Activated T-cell treated with anti-CD3 and anti-CD28 coated beads, Interleukin-2, amount 50 U/mL, for 4 hours (primary cell): ENCODE measurements around the gene GOT1. TPM values are rescaled to one million over a fixed set of nuclear protein-coding genes. Genes with fewer than 3 reads are reported as not detected.

Source experiments
- ATAC-seq, 2 donors: fragments of 200-7000 bp; cut with Tn5 transposase; one replicate each; pipeline ENCODE4 v1.10.0; 2021
- DNase-seq: peaks from one replicate; pipeline ENCODE4 v3.0.0-alpha.2; 2020
- H3K27me3 Mint-ChIP-seq: one replicate; pipeline ENCODE4 v1.8.0; 2021; ENCODE audit warnings: low read depth, mixed read lengths
- H3K36me3 Mint-ChIP-seq: one replicate; pipeline ENCODE4 v1.8.0; 2022; ENCODE audit warnings: mixed read lengths; ENCODE audit not compliant: insufficient read depth
- H3K4me1 Mint-ChIP-seq: one replicate; pipeline ENCODE4 v1.8.0; 2021; ENCODE audit warnings: low read depth, mixed read lengths
- H3K4me3 Mint-ChIP-seq: one replicate; pipeline ENCODE4 v1.8.0; 2021; ENCODE audit warnings: mild to moderate bottlenecking, moderate library complexity, mixed read lengths
- H3K9me3 Mint-ChIP-seq: one replicate; pipeline ENCODE4 v1.8.0; 2021; ENCODE audit warnings: mixed read lengths
- total RNA-seq, 3 donors: library from RNA; stranded (reverse); gene quantifications; one replicate each; pipeline ENCODE4 v1.2.1, GENCODE V29; 2021

The GOT1 gene
- total RNA-seq, 3 donors from 2014 or later = 32.0 to 36.0 (median 34.3) TPM

DNA sequence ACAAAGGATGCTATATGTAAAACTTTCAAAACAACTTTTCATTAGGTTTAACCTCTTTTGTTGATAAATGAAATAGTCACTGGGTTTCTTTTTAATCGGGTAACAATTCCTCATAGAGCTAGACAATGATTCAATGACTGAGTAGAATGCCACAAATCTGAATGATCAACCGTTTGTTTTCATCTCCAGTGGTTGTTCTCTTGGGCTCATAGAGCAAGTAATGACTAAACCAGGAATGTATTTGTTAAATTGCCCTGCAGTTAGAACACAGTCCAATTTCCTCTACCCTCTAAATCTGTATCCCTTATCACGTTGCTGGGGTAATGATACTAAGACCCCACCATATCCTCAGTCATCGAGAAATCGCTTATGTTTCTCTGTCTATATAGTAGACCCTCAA lies 61.3 kb downstream of the GOT1 start:
- no peaks in the 10 kb centered on the region for H3K36me3 Mint-ChIP-seq
- peaks cover 4% of the 10 kb centered on the region for H3K4me1 Mint-ChIP-seq
- peaks cover 24% of the 10 kb centered on the region for H3K27me3 Mint-ChIP-seq
- ATAC-seq (no peak), DNase-seq (no peak)
- H3K9me3 Mint-ChIP-seq = no peaks in the 10 kb centered on the region
- no peak overlapping the region for H3K4me3 Mint-ChIP-seq

DNA sequence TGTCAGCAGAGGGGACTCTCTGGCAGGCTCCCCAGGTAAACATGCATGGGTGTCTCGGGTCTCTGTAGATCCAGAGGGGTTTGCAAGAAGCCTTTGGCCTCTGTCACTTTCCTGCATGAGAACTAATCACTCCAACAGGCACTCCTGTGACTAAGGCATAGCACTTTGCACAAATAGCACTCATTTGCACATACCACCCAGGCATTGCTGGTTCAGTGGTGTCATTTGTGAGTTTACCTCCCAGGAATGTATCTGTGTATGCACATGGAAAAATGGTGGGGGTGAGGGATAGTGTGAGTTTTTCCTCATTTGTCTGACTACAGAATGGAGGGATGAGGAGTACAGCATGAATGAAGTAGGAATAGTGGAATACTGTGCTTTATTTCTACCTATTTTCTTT lies 61.8 kb downstream of the GOT1 start:
- no peak for ATAC-seq
- H3K27me3 Mint-ChIP-seq = peaks cover 22% of the 10 kb centered on the region
- no peaks in the 10 kb centered on the region for H3K36me3 Mint-ChIP-seq

DNA sequence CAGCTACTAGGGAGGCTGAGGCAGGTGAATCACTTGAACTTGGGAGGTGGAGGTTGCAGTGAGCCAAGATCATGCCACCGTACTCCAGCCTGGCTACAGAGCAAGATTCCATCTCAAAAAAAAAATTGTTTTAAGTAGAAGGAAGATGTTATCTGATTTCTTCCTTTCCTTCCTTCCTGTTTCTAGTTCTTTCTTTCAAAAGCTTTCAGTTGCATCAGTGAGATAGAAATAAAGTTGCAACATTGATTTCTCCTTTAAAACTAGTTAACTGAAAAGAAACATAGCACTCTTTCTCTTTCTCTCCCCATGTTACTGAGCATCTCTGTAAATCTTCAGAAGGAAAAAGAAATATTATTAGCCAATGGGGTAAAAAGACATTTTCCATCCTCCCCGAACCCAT lies 63.8 kb downstream of the GOT1 start:
- Mint-ChIP-seq H3K36me3 (no peaks in the 10 kb centered on the region), H3K4me1 (peaks cover 4% of the 10 kb centered on the region), H3K4me3 (no peak overlapping the region), H3K9me3 (no peaks in the 10 kb centered on the region), H3K27me3 (peaks cover 19% of the 10 kb centered on the region)
- ATAC-seq = no peak
- DNase-seq = no peak

More for the DNA sequence above, 61.8 kb downstream of the GOT1 start:
- no peak overlapping the region for H3K4me3 Mint-ChIP-seq
- H3K9me3 Mint-ChIP-seq = no peaks in the 10 kb centered on the region
- no peak for DNase-seq
- H3K4me1 Mint-ChIP-seq = peaks cover 4% of the 10 kb centered on the region

DNA sequence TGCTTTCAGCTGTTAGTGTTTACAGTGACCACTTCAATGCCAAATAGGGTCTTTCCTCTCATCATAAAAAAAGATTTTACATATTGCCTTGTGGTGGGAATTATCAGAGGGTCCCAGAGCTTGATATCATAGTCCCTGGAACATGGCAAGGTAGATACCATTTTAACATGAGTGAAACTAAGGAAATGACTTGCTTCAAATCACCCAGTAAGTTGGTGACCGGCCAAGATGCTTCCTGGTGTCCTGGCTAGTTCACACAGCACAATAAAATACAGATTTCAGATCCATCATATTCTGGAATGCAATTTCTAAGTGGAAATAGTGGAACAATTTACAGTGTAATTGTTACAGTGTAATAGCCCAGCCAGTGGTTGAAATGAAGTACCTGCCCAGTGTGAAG lies 64.7 kb downstream of the GOT1 start:
- no peak for DNase-seq
- Mint-ChIP-seq H3K9me3 (no peaks in the 10 kb centered on the region), H3K36me3 (no peaks in the 10 kb centered on the region), H3K27me3 (peaks cover 17% of the 10 kb centered on the region), H3K4me3 (no peak overlapping the region), H3K4me1 (no peaks in the 10 kb centered on the region)
- ATAC-seq = no peak

DNA sequence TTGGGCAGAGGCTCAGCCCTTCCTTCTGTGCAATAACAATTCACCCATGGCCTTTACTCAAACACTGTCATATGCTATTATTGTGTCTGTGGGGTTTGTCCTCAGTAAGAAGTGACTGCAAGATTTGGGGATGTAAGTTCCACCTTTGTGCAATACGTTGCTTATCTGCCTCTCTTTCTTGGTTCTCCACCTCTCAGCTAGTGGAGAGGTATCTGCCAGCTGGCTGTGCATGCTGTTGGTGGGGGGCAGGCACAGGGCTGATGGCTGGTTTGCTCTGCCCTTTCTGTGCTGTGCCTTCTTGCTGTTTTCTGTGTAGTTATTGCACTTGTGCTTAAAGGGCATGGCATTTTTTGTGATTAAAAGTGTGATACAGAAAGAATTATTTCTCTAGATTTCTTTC lies 65.1 kb downstream of the GOT1 start:
- DNase-seq = no peak
- Mint-ChIP-seq H3K4me3 (no peak overlapping the region), H3K9me3 (no peaks in the 10 kb centered on the region), H3K27me3 (peaks cover 16% of the 10 kb centered on the region), H3K4me1 (no peaks in the 10 kb centered on the region), H3K36me3 (no peaks in the 10 kb centered on the region)
- no peak for ATAC-seq

DNA sequence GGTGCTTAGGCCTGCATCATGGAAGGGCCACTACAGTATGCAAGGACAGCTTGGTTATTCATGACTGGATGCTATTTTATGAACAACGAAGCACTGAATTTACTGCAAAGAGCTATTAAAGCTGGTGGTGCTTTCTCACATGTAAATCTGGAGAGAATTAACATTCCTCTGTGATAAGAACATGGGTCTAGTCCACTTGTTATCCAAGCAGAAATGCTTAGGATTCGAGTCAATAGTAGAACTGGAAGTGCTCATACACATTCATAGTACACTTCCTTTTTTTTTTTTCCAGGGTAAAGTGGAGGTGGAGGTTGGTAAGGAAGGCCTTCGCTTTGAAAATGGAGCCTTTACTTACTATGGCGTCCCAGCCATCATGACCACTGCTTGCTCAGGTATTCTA lies 66.3 kb downstream of the GOT1 start:
- Mint-ChIP-seq H3K4me1 (no peaks in the 10 kb centered on the region), H3K4me3 (no peak overlapping the region), H3K9me3 (no peaks in the 10 kb centered on the region), H3K36me3 (no peaks in the 10 kb centered on the region), H3K27me3 (peaks cover 9% of the 10 kb centered on the region)
- DNase-seq (no peak), ATAC-seq (no peak)

DNA sequence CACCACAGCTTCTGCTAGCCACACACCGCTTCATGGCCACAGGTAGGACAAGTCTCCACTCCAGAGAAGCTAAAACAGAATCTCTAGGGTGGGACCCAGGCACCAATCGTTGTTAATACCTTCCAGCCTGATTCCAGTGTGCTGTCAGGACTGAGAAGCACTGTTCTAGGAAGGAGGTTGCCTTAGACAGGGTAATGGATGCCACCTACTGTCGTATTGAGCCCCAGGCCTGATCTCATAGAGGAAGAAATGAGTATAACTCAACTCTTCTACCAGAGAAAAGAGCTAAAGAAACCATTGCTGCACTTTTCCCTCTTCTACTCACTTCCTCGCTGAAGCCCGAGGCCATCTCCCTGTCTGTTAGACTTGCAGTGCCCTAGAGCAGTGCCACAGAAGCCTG lies 69.5 kb downstream of the GOT1 start:
- H3K4me3 Mint-ChIP-seq = no peak overlapping the region
- no peaks in the 10 kb centered on the region for H3K4me1 Mint-ChIP-seq
- H3K9me3 Mint-ChIP-seq = no peaks in the 10 kb centered on the region
- no peak for DNase-seq
- H3K36me3 Mint-ChIP-seq = no peaks in the 10 kb centered on the region
- no peaks in the 10 kb centered on the region for H3K27me3 Mint-ChIP-seq
- no peak for ATAC-seq

DNA sequence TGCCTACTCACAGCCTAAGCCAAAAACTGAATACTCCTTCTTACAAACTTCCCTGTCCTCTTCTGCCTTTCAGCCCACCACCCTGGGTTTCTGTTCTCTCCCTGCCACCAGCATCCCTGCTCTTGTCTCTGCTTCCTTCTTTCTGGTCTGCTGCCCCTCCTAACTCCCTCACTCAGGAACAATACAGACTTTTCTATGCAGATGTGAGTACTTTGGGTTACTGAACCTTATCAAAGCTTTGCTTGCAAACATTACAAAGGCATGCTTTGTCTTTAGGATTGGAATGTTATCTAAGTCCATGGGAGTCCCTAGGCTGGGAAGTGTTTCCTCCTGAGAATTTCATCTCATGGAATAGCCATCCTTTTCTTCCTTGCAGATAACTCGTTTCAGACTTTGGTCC lies 72.3 kb downstream of the GOT1 start:
- no peak for DNase-seq

DNA sequence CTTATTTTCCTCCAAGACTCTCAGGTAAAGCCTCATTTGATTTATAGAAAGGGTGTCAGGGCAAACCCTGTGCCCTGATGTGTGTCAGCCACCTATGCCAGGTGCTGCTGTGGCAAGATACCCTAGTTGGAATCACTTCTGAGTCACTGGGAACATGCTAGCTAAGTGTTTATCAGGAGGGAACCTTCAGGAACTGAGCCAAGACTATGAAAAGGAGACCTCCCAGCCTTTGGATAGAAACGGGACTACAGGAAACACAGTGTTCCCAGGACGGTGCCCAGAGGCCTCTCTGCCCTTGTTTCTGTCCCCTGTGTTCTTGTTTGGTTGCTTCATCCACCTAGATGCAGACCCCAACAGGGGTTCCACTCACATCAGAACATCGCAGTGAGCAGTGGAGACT lies 72.7 kb downstream of the GOT1 start:
- Mint-ChIP-seq H3K27me3 (peaks cover 5% of the 10 kb centered on the region), H3K4me3 (no peak overlapping the region), H3K9me3 (no peaks in the 10 kb centered on the region), H3K4me1 (no peaks in the 10 kb centered on the region), H3K36me3 (no peaks in the 10 kb centered on the region)
- no peak for DNase-seq
- ATAC-seq = no peak

More for the DNA sequence above, 72.3 kb downstream of the GOT1 start:
- Mint-ChIP-seq H3K27me3 (peaks cover 5% of the 10 kb centered on the region), H3K4me1 (no peaks in the 10 kb centered on the region), H3K9me3 (no peaks in the 10 kb centered on the region), H3K36me3 (no peaks in the 10 kb centered on the region), H3K4me3 (no peak overlapping the region)
- ATAC-seq = no peak

DNA sequence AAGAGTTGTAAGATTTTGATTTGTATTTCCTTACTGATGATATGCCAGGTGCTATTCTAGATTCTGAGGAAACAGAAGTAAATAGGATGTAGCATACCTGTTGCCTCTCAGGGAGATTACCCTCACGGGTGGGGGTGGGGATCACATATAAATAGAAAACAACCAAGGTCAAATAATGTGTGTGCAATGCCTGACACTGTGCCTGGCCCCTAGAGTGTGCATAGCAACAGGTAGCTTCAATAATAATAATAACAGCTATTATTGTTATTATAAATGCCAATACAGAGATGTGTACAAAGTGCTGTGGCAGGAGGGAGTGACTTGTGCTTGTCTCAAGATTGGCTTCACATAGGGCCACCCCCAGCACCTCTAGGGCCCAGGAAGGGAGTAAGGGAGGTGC lies 77.2 kb downstream of the GOT1 start:
- Mint-ChIP-seq H3K9me3 (no peaks in the 10 kb centered on the region), H3K27me3 (peaks cover 11% of the 10 kb centered on the region), H3K36me3 (no peaks in the 10 kb centered on the region), H3K4me3 (no peak overlapping the region), H3K4me1 (no peaks in the 10 kb centered on the region)
- no peak for ATAC-seq
- DNase-seq = no peak

DNA sequence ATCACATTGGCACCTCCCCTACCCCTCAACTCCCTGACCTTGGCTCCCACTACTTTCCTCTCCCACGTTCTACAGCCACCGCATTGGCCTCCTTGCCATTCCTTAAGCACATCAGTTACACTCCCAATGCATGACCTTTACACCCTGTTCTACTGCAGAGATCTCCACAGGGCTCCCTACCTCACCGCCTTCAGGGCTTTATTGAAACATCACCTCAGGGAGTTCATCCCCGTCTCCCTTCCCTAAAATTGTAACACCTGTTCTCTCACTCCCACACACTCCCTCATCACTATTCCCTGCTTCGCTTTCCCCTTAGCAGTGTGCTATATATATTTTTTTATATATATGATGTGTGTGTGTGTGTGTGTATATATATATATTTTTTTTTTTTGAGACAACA lies 82.8 kb downstream of the GOT1 start:
- ATAC-seq = no peak
- Mint-ChIP-seq H3K4me1 (no peaks in the 10 kb centered on the region), H3K36me3 (no peaks in the 10 kb centered on the region), H3K27me3 (peaks cover 16% of the 10 kb centered on the region), H3K4me3 (no peak overlapping the region), H3K9me3 (no peaks in the 10 kb centered on the region)
- DNase-seq = no peak

Other genes with a start within 250 kb of the GOT1 start
- not detected for gene HPSE2, start 194.8 kb downstream of the GOT1 start, total RNA-seq
- gene CNNM1, start 101.3 kb downstream of the GOT1 start, total RNA-seq = 1 to 10 TPM in 1 of 3 donors, under 1 TPM in 2; 0.58 to 1.9 (median 0.60) TPM
- gene NKX2-3, start 102.3 kb upstream of the GOT1 start, total RNA-seq = not detected
- 10 to 100 TPM; 58.8 to 65.3 (median 64.7) TPM for gene SLC25A28, start 189.8 kb upstream of the GOT1 start, total RNA-seq
- gene ENTPD7, start 228.9 kb upstream of the GOT1 start, total RNA-seq = 1 to 10 TPM; 7.7 to 8.2 (median 7.9) TPM